Jurkat, Clone E6-1 (cell line): ENCODE data around the gene SAMSN1. TPM values are rescaled to one million over a fixed set of nuclear protein-coding genes. Genes with fewer than 3 reads are reported as not detected.

Experiments
- DNase-seq: peaks from one replicate; pipeline ENCODE4 v3.0.0-alpha.2; 2011; ENCODE audit warnings: low read depth, low spot score
- H3K4me3 ChIP-seq: 2 replicates; pipeline ENCODE4 v1.5.1; 2011; ENCODE audit warnings: mild to moderate bottlenecking, low read length, control low read depth, moderate library complexity
- polyA plus RNA-seq: library from polyadenylated mRNA; unstranded; fragments of >200 nt; gene quantifications from one replicate; pipeline ENCODE4 v1.2.1, GENCODE V29; 2012; ENCODE audit warnings: missing spikeins; ENCODE audit not compliant: insufficient read length, insufficient read depth

SAMSN1 gene
- 8.5 TPM for polyA plus RNA-seq

DNA sequence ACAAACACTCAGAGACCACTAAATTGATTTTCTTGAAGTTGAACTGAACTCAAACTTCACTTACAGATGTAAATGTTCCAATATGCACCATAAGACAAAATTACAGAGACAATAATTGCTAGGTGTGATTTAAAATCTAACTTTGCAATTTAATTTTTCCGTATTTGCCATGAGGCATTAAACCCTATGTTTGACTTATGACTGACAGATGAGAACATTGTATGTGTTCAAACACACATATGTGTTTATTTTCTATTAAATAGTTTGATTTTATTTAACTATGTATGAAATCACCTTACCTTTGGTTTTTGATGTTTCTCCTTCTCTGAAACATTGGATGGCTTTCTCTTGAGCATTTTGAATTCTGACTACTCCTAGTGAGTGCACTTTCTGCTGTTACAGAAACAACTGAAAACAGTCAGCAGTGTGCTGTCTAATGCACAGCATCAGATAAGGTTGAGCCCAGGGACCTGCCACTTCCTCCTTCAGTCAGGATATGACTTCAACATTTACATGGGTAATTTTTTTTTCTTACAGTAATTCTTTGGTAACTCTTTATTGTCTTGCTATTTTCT is at the start of gene SAMSN1:
Gene SAMSN1 (minus strand): TSS at position 410 of the 575 bp plus-strand sequence. CDS start 54 bp downstream, at position 356.
- H3K4me3 ChIP-seq = peak within 1 kb of the TSS; percentile 61
- peak; percentile 90 for DNase-seq

- H3K4me3 ChIP-seq = no peak overlapping the region
- no peak for DNase-seq
Observed at GRCh38 chr21:14595449-14595848, 49.3 kb upstream of the SAMSN1 start.

DNA sequence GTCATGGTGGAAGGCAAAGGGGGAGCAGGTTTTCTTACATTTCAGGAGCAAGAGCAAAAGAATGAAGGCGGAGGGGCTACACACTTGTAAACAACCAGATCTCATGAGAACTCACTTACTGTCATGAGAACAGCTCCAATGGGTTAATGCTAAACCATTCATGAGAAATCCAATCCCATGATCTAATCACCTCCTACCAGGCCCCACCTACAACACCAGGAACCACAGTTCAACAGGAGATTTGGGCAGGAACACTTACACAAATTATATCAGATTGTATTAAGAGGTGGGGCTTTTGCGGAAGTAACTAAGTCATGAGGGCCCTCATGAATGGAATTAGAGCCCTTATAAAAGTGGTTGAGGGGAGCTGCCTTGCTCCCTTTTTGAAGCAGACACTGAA is 48.9 kb upstream of the SAMSN1 start:
- no peak for DNase-seq
- H3K4me3 ChIP-seq = no peak overlapping the region

DNA sequence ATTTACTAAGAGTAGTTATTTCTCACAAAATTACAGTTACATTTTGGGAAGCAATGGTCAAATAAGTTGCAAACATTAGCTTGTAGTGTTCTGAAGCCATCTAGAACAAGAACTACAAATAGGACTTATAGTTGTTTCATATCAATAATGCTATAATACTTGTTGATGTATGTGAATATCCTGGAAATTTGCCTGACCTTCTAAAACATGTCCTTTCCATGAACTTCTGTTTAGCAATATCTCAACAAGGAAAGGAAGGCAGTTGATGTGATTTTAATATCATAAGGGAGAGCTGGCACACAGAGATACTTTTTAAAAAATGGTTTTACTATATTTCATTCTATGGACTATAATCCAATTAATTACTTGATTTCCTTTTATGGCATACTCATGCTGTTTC is 47.1 kb upstream of the SAMSN1 start:
- no peak for DNase-seq
- no peak overlapping the region for H3K4me3 ChIP-seq

DNA sequence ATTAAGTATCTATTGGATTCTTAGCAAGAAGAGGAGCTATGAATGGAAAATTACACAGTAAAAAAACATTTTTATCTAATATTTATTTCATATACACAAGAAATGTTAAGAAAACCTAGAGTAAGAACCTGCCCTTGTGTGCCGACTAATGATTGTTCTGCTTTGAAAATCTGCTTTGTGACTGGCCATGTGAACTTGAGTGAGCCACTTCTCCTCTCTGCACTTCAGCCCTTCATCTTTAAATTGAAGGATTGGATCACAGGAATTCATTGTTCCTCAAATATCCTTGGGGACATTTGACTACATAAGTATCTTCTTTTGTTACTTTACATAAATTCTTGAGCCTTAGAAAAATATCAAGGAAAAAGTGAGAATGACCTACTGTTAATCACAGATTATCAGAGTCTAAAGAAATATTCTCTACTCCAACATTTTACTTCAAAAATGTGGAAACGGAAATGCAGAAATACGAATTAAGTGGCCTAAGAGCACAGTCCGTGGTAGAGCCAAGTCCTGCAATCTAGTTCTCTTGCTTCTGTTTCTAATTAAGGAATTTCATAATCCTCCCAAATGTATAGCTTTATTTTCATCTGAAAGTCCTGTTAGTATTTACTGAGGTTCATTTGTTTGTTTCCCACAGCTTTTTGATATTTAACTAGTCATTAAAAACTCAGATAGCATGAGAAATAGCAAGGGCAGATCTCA is 46.3 kb upstream of the SAMSN1 start:
- DNase-seq = no peak
- no peak overlapping the region for H3K4me3 ChIP-seq

- DNase-seq = peak; percentile 2
- H3K4me3 ChIP-seq = no peak overlapping the region
Observed at GRCh38 chr21:14591882-14592281, 45.8 kb upstream of the SAMSN1 start.

DNA sequence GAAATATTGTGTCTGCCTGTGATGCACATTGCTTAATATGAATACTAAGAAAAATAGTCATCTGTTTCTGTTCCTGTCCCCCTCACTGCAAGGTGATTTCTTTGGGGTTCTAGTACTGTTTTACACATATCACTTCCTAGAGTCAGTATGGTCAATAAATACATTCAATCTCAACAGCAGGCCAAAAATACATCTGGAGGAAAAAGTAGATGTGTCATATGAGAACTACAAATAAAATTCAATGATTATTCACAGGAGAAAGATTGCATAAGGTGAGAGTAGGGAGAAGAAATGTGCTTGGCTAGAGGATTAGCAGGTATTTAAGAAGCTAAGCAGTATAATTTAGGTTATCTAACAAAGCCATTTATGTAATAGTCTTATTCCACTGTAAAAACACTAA is 45.3 kb upstream of the SAMSN1 start:
- no peak for DNase-seq
- H3K4me3 ChIP-seq = no peak overlapping the region

DNA sequence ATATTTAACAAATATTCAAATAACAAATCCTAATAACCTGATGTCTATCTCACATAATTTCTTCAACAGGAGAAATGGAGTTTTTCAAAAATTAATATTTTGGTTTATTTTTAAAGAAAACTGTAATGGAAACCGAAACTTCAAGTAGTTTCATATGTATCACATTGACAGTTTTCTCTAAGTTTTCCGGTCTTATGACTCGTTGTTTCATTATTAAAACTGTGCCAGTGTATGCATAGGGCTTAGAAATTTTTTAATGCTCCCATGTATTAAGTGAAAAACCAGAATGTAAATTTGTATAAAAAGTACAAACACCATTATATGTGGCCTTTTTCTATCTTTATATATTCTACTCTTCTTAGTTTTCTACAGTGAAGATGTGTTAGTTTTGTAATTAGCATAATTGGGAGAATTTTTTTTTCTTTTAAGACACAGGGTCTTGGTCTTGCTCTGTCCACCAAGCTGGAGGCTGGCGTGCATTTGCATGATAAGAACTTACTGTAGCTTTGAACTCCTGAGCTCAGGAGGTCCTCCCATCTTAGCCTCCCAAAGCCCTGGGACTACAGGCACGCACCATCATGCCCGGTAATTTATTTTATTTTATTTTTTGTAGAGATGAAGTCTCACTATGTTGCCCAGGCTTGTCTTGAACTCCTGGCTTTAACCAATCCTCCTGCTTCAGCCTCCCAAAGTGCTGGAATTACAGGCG is 43.9 kb upstream of the SAMSN1 start:
- no peak for DNase-seq
- no peak overlapping the region for H3K4me3 ChIP-seq

DNA sequence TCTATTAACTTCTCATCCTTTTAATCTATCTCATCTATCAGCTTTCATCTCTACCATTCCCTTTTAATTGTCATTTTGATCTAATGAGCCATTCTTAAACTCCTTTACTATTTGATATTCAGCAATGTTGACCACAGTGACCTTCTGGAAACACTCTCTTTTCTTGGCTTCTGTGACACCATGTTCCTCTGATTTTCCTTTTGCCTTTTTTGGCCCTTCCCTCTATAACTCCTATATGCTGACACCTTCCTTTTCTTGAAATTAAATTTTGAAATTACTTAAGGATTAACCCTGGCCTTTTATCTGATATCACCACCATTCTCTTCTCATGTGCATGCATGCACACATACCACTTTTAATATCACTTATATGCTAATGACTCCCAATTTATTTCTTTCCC is 41.2 kb upstream of the SAMSN1 start:
- no peak for DNase-seq
- H3K4me3 ChIP-seq = no peak overlapping the region

DNA sequence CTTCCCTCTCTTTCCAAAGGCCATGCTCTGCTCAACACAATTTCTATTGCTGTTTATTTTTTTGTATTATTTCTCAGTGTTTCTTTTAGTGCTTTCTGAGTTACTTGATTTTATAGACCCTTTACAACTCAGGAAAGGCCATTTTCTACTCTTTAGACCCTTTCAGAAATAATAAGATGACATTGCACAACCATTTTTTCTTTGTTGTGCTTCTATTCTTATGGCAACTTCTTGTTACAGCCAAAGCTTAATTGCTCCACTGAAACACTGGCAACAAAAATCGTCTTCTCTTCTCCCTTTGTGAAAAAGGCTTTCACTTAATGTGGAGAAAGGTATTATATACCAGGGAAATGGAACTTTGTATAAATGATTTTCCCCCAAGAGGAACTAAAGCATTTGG is 39.0 kb upstream of the SAMSN1 start:
- H3K4me3 ChIP-seq = no peak overlapping the region
- no peak for DNase-seq

- DNase-seq = no peak
- H3K4me3 ChIP-seq = no peak overlapping the region
Observed at GRCh38 chr21:14584357-14585095, 38.4 kb upstream of the SAMSN1 start.

DNA sequence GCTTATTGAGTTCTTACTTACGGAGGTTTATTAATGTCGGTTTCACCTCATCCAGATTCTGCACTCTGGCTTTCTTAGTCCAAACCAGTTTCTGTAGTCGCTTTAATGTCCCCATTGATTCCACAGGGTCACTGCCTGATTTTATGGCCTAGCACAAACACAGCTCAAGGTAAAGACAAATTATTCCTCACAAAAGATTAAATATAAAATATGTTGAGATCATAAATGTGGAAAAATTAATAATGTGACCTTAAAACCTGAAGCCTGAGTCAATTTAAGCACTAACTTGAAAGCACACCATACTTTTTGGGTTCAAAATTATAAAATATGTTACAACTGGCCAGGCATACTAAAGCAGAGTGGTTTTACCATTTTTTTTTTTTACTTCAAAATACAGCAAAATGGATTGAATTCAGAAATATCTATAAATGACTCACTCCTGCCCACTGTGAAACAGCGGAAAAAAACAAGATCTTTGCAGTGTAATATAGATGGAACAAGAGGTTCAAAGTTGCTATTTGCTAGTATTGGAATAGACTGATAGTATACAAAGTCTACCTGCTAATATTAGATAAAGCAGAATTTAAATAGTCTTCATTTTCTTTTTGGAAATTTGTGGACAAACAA is 37.6 kb upstream of the SAMSN1 start:
- DNase-seq = no peak
- H3K4me3 ChIP-seq = no peak overlapping the region

DNA sequence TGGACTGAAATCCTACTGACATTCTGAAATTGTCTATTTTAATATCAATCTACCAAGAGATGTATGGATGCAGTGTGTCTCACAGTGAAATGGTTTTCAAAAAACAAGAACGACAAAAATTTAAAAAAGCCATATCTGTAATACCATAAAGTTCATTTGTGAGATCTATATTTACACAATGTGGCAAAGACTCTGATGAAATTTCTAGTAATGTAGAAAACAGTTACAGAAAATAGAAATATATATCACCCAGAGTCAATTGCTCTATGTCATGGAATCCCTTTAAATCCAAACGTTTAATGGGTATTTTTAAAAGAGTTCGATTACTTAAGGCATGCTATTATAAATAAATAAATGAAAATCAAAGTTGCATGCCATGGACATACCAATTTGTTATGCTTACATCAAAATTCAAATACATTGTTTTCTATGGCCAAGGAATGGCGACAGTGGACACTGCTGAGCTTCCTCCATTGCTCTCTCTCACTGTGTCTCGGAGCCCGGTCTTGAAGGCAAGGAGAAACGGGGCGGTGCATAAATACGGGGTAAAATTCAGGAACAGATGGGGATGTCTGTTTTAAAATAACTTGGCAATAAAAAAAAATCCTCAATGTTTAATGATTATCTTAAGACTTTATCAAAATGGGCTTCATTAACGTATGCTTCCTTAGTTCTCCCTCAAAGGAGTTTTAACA is 37.0 kb upstream of the SAMSN1 start:
- H3K4me3 ChIP-seq = no peak overlapping the region
- DNase-seq = no peak

DNA sequence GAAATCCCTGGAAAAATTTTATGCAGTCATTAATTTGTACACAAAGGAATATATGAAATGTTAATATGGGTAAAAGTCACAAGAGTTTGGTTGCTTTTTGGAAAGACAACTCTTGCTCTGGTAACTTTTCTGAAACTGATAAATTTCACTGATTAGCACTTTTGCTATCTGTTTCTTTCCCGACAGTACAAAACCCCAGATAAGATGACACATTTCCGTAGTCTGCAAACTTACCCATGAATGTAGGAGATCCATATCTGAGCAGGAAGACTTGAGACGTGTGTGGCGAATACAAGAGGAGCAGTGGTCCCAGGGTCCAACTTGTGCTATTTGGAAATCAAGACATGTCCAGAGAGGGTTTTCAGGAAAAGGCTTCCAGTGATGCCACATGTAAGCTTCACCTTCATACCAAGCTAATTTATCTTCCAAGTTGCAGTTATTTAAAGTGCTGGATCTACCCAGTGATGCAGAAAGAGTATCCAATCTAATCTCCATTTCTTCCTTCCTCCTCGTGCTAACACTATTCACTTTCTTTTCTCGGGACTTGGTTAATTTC is 35.9 kb upstream of the SAMSN1 start:
- no peak overlapping the region for H3K4me3 ChIP-seq
- no peak for DNase-seq

DNA sequence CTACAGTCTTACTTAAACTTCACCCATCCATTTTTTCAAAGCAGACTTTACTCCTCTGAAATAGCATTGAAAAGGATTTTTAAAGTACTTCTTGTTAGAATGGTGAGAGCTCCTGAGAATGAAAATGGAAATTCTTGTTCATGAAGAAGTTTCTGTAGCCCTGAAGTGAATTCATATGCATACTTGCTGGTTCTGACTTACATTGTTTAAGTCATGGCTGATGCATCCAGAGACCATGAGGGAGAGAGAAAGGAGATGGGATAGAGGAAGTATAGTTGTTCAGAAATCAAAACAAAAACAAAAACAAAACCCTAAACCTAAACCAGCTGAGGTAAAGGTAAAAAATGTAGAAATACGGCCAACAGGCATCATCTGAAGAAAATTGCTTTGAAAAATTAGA is 27.1 kb upstream of the SAMSN1 start:
- DNase-seq = no peak
- no peak overlapping the region for H3K4me3 ChIP-seq

GRCh38 chr21:14572204-14572780 is 26.2 kb upstream of the SAMSN1 start:
- DNase-seq = no peak
- no peak overlapping the region for H3K4me3 ChIP-seq

DNA sequence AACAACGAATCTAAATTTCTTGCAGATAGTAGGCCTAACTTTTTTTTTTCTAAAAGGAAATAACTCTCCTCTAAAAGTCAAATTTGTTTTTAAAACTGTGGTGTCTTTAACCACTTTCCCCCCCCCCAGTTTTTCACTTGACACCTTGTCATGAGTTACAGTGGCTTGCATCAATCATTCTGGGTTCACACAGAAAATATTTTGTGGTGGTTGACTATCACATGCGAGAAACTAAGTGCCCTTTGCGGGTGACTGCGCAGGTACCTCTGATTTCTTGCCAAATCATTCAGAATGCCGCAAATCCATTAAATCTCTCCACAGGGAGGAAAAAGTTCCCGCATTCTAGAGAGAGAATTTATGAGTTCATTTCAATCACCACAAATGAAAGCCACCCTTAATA is 23.8 kb upstream of the SAMSN1 start:
- H3K4me3 ChIP-seq = no peak overlapping the region
- DNase-seq = no peak

DNA sequence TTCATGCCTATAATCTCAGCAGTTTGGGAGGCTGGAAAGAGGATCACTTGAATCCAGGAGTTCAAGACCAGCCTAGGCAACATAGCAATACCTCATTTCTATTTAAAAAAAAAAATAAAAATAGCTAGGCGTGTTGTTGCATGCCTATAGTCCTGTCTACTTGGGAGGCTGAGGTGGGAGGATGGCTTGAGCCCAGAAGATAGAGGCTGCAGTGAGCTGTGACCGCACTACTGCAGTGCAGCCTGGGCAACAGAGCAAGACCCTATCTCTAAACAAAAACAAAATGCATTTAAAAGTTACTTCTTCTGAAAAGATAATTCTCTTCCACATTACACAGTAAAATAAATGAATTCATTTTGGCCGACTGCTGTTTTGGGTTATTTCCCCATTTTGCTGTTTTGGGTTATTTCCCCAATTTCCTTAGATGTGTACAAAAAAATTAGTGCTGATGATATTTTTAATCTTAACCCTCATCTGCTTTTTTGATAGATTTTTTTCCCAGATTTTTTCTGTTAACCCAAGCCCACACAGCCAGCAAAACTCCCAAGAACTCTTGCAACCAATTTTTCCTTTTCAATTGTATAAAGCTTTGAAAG is 23.0 kb upstream of the SAMSN1 start:
- no peak for DNase-seq
- H3K4me3 ChIP-seq = no peak overlapping the region
